ENCODE results near the gene UGT1A8. TPM values are rescaled to one million over a fixed set of nuclear protein-coding genes. Genes with fewer than 3 reads are reported as not detected.
A peak's percentile ranks its signal among the peaks of the same experiment; 100 is the strongest.

The UGT1A8 gene
- total RNA-seq, 1 experiment from 2014 or later: 2.2 TPM

GRCh38 chr2:233791883-233792329 lies 174.5 kb downstream of the UGT1A8 start:
- no peaks in the 10 kb centered on the region for H3K9me3 ChIP-seq
- DNase-seq: no peak
- H3K4me3 ChIP-seq: no peak overlapping the region

DNA sequence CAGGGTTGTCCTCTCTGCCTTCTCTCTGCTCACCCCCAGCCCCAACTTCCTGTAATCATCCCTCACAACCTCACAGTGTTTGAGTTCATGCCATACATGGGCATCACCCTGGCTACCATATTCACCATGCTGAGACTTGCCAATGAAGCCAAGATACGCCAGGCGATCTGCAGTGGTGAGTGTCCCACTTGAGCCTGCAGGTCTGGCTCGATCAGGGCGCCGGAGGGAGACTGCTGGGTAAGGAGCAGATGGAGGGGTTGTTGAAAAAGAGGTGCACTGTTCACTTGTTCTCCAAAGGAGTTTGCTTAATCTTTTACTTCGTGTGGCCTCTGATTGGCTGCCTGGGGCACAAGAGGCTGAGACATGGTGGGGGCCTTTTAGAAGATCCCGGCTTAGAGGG lies 175.3 kb downstream of the UGT1A8 start:
- H3K27me3 ChIP-seq: no peaks in the 10 kb centered on the region
- no peak for DNase-seq
- H3K9me3 ChIP-seq: no peaks in the 10 kb centered on the region
- H3K4me3 ChIP-seq: no peak overlapping the region
- H3K36me3 ChIP-seq: no peaks in the 10 kb centered on the region

More at GRCh38 chr2:233791883-233792329, 174.5 kb downstream of the UGT1A8 start:
- Histone ChIP-seq H3K36me3 (no peaks in the 10 kb centered on the region), H3K27me3 (no peaks in the 10 kb centered on the region)

GRCh38 chr2:233793465-233794127 lies 176.2 kb downstream of the UGT1A8 start:
- no peak for DNase-seq

DNA sequence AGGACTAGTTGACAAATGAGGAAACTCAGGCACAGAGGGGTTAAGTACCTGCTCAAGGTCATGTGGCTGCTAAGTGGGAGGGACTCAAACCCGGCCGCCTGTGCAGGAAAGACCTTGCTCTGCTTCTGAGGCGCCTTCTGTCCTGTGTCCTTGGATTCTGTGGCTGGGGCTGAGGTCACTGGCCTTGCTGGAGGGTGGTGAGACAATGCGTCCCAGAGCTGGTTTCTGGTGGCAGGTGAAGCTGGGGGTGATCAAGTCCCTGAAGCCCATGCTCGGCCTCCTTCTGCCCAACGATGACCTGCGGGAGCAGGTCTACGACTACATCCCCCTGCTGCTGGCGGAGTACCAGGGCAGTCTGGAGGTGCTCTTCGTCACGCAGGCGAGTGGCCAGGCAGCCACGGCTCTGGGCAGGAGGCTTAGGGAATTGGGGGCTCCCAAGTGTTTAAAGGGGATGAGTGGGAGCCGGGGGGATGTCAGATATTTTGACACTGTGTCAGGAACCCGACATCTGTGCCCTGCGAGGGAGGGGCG lies 176.8 kb downstream of the UGT1A8 start:
- no peaks in the 10 kb centered on the region for H3K36me3 ChIP-seq
- no peaks in the 10 kb centered on the region for H3K27me3 ChIP-seq
- H3K9me3 ChIP-seq: no peaks in the 10 kb centered on the region
- H3K4me3 ChIP-seq: no peak overlapping the region
- no peak for DNase-seq

More at GRCh38 chr2:233793465-233794127, 176.2 kb downstream of the UGT1A8 start:
- Histone ChIP-seq H3K4me3 (no peak overlapping the region), H3K9me3 (no peaks in the 10 kb centered on the region), H3K36me3 (no peaks in the 10 kb centered on the region), H3K27me3 (no peaks in the 10 kb centered on the region)

DNA sequence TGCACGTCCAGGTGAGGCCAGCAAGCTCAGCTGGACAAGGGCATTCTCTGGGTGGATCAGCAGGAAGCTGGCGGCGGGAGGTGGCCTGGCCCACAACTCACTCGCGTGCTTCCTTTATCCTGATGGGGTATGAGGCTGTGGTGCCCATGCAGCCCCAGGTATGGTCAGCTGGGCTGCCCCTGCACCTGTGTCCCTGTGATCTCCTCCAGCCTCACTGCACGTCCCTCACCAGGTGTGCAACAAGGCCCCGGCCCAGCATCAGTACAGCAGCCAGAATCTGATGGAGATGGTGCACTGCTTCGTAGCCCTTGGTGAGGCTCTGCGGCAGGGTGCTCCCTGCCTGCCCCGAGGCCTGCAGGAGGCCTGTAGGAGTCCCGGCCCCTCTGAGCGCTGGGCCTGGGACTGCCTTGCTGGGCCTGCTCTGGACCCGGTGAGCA lies 178.3 kb downstream of the UGT1A8 start:
- Histone ChIP-seq H3K36me3 (no peaks in the 10 kb centered on the region), H3K4me3 (no peak overlapping the region), H3K27me3 (no peaks in the 10 kb centered on the region), H3K9me3 (no peaks in the 10 kb centered on the region)
- DNase-seq: no peak

DNA sequence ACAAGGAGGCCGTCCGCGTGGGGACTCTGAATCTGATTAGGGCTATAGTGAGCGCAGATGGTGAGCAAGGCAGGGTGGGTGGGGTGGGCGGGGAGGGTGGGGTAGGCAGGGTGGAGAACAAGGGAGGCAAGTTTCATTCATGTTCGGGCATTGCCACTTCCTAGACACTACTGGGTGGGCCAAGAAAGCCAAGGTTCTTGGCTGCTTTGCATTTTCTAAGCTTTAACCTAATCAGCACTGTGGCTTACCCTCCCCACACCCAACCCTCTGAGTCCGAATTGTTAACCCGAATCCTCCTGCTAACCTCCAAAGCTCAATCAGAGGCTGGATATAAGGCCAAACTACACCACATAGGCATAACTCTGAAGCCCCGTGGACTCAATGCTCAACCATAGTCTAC lies 178.8 kb downstream of the UGT1A8 start:
- Histone ChIP-seq H3K9me3 (no peaks in the 10 kb centered on the region), H3K36me3 (no peaks in the 10 kb centered on the region), H3K4me3 (no peak overlapping the region), H3K27me3 (no peaks in the 10 kb centered on the region)
- no peak for DNase-seq

GRCh38 chr2:233798335-233799086 lies 181.1 kb downstream of the UGT1A8 start:
- Histone ChIP-seq H3K36me3 (no peaks in the 10 kb centered on the region), H3K9me3 (no peaks in the 10 kb centered on the region), H3K4me3 (no peak overlapping the region), H3K27me3 (no peaks in the 10 kb centered on the region)
- no peak for DNase-seq

- DNase-seq: no peak
- H3K36me3 ChIP-seq: no peaks in the 10 kb centered on the region
- no peaks in the 10 kb centered on the region for H3K27me3 ChIP-seq
- no peaks in the 10 kb centered on the region for H3K9me3 ChIP-seq
- no peak overlapping the region for H3K4me3 ChIP-seq
Observed at GRCh38 chr2:233799087-233799665, 181.7 kb downstream of the UGT1A8 start.

GRCh38 chr2:233799716-233800115 lies 182.3 kb downstream of the UGT1A8 start:
- no peaks in the 10 kb centered on the region for H3K27me3 ChIP-seq
- H3K9me3 ChIP-seq: no peaks in the 10 kb centered on the region
- DNase-seq: no peak
- H3K36me3 ChIP-seq: no peaks in the 10 kb centered on the region
- H3K4me3 ChIP-seq: no peak overlapping the region

DNA sequence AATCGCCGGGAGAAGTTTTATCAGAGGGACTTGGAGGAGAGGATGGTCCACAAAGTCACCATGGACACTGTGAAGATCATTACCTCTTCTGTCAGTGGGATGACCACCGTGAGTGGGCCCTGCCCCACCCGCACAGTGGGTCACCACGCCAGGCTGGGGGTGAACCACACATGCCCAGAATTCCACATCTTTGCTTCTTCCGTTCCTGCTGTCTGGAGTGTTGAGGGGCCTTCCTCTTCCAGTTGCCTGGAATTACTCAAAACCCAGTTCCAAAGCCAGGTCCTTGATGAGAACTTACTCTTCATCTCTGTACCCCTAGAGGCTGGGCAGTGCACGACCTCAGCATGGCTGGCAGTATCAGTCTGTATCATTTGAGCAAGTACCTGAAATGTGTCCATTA lies 182.8 kb downstream of the UGT1A8 start:
- no peaks in the 10 kb centered on the region for H3K9me3 ChIP-seq
- DNase-seq: no peak

GRCh38 chr2:233801357-233802131 lies 184.1 kb downstream of the UGT1A8 start:
- peak; percentile 28 for DNase-seq
- H3K4me3 ChIP-seq: no peak overlapping the region
- no peaks in the 10 kb centered on the region for H3K9me3 ChIP-seq
- no peaks in the 10 kb centered on the region for H3K36me3 ChIP-seq
- H3K27me3 ChIP-seq: no peaks in the 10 kb centered on the region

More for the DNA sequence above, 182.8 kb downstream of the UGT1A8 start:
- Histone ChIP-seq H3K4me3 (no peak overlapping the region), H3K36me3 (no peaks in the 10 kb centered on the region), H3K27me3 (no peaks in the 10 kb centered on the region)

- Histone ChIP-seq H3K36me3 (no peaks in the 10 kb centered on the region), H3K27me3 (no peaks in the 10 kb centered on the region), H3K4me3 (no peak overlapping the region), H3K9me3 (no peaks in the 10 kb centered on the region)
- no peak for DNase-seq
Observed at GRCh38 chr2:233802132-233802815, 184.8 kb downstream of the UGT1A8 start.

GRCh38 chr2:233803292-233803911 lies 186.0 kb downstream of the UGT1A8 start:
- Histone ChIP-seq H3K4me3 (no peak overlapping the region), H3K27me3 (no peaks in the 10 kb centered on the region), H3K36me3 (no peaks in the 10 kb centered on the region), H3K9me3 (no peaks in the 10 kb centered on the region)
- no peak for DNase-seq

DNA sequence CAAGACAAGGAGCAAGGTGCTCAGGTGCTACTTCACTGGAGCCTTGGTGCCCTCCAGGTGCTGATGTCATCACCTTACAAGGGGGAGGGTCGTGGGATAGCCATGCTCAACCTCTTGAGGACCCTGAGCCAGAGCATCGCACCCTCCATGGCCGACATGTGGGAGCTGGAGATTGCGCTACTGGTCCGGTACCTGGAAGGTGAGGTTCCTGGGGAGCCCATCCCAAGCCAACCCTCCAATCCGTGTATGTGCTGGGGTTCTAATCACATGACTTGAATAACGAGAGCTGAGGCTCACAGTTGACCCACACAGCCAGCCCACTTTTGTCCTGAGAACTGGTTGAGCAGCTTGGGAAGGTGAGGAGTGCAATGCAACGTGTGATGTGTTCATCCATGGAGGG lies 186.6 kb downstream of the UGT1A8 start:
- Histone ChIP-seq H3K27me3 (no peaks in the 10 kb centered on the region), H3K9me3 (no peaks in the 10 kb centered on the region), H3K4me3 (no peak overlapping the region), H3K36me3 (no peaks in the 10 kb centered on the region)
- DNase-seq: no peak

DNA sequence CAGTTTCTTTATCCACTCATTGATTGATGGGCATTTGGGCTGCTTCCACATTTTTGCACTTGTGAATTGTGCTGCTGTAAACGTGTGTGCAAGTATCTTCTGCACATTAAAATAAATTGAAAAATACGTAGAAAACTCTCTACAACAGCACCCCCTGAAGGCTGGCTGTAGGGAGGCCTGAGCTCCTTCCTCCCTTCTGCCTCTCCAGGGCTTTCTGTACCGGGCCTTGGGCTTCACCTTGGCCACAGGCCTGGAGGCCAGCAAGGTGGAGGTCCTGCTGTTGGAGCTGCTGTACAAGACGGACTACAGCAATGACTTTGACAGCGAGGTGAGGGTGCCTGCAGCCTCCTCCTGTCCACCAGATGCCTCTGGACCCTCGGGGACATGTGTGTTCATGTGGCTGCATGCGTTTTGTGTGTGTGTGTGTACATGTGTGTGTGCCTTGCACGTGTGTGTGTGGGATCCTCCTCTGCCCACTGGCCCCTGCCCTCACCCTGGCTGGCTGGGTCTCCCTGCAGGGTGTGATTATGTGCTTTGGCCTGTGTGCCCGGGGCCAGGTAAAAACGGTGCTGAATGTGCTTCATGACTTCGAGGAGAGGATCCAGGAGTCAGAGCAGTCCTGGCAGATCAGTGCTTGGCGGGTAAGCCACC lies 189.9 kb downstream of the UGT1A8 start:
- no peaks in the 10 kb centered on the region for H3K27me3 ChIP-seq
- H3K9me3 ChIP-seq: no peaks in the 10 kb centered on the region
- DNase-seq: no peak
- H3K36me3 ChIP-seq: no peaks in the 10 kb centered on the region
- no peak overlapping the region for H3K4me3 ChIP-seq
